Uterus (tissue), 4 donors: ENCODE measurements around the gene MFSD11. TPM values are rescaled to one million over a fixed set of nuclear protein-coding genes. Genes with fewer than 3 reads are reported as not detected.
A peak's percentile ranks its signal among the peaks of the same experiment; 100 is the strongest.

ENCODE experiments used
- DNase-seq, 2 donors: peaks; one replicate each; pipeline ENCODE4 v3.0.0-alpha.2; 2019 to 2020
- H3K27ac ChIP-seq, 2 donors: fragments of 200-600 bp; sonication (generic); 1 replicate in 1 of 2; 2 replicates in 1 of 2; pipeline ENCODE4 v1.5.1; 2016 to 2018
- H3K27me3 ChIP-seq, 2 donors: fragments of 200-600 bp; sonication (generic); one replicate each; pipeline ENCODE4 v1.5.1; 2018 to 2019; ENCODE audit warnings: control low read depth in 1 of 2
- H3K36me3 ChIP-seq, 2 donors: fragments of 200-600 bp; sonication (generic); one replicate each; pipeline ENCODE4 v1.5.1; 2019; ENCODE audit warnings: control low read depth in 1 of 2
- H3K4me1 ChIP-seq, 2 donors: fragments of 200-600 bp; sonication (generic); one replicate each; pipeline ENCODE4 v1.5.1; 2018 to 2019; ENCODE audit warnings: control low read depth in 1 of 2
- H3K4me3 ChIP-seq, 2 donors: fragments of 200-600 bp; sonication (generic); 1 replicate in 1 of 2; 2 replicates in 1 of 2; pipeline ENCODE4 v1.5.1; 2018 to 2019; ENCODE audit warnings: mild to moderate bottlenecking in 1 of 2
- H3K9me3 ChIP-seq, 2 donors: fragments of 200-600 bp; sonication (generic); one replicate each; pipeline ENCODE4 v1.5.1; 2019; ENCODE audit warnings: control low read depth in 1 of 2
- POLR2A ChIP-seq, 2 donors: fragments of 450-650 bp; IDR thresholded peaks; one replicate each; pipeline ENCODE4 v1.6.1; 2016; ENCODE audit warnings: antibody characterized with exemption in 2 of 2, mild to moderate bottlenecking in 1 of 2, moderate library complexity in 1 of 2
- intact Hi-C: fragments of 100-400 bp; cut with DNase I; formaldehyde crosslinking; loops from one replicate; pipeline ENCODE4 v1.15.1; 2023; ENCODE audit warnings: low total_unique reads
- total RNA-seq, 4 donors: library from RNA; depleted of rRNA in 3 of 4; stranded (reverse); fragments of >200 nt in 3 of 4; gene quantifications; one replicate each; pipeline versions ENCODE4 v1.1.0 to v1.2.4, GENCODE V29; 2014 to 2023
- TF ChIP-seq, protein P1 (sequence below), 4 experiments: fragments of 200-600 bp in 2 of 4; fragments of 450-650 bp in 2 of 4; sonication (generic) in 2 of 4; IDR thresholded peaks; one replicate each; pipeline ENCODE4 v1.5.1; 2016 to 2019; ENCODE audit warnings: antibody characterized with exemption in 4 of 4, mild to moderate bottlenecking in 2 of 4, moderate library complexity in 1 of 4
- donor health status: DM: yes; HTN: yes; CAD: no.

MFSD11 gene
- total RNA-seq, 4 donors from 2014 or later, result 32.0 to 69.2 (median 45.2) TPM

DNA sequence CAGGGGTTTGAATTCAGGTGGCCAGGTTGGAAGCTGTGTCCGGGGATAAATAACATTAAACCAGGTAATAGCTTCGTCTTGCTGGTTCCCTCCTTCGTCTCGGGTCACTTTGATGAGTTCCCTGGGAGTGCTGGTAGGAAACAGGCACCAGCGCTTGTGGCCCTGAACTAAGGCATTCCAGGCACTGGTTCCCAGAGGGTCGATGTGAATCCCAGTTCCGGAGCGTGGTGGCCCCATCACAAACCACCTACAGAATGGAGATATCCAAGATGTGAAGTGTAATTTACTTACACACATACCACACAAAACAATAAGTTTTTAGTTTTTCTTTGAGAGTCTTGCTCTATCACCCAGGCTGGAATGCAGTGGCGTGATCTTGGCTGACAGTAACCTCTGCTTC lies 14.1 kb upstream of the MFSD11 start:
- Histone ChIP-seq H3K27me3 (no peaks in the 10 kb centered on the region), H3K9me3 (no peaks in the 10 kb centered on the region), H3K27ac (no peak overlapping the region), H3K4me1 (peaks cover 8 to 19% of the 10 kb centered on the region in 2 donors), H3K36me3 (no peaks in the 10 kb centered on the region), H3K4me3 (no peak overlapping the region)
- no peak for DNase-seq
- TF ChIP-seq POLR2A (IDR thresholded peaks at IDR 0.05), result no peak
- TF ChIP-seq, protein P1, sequence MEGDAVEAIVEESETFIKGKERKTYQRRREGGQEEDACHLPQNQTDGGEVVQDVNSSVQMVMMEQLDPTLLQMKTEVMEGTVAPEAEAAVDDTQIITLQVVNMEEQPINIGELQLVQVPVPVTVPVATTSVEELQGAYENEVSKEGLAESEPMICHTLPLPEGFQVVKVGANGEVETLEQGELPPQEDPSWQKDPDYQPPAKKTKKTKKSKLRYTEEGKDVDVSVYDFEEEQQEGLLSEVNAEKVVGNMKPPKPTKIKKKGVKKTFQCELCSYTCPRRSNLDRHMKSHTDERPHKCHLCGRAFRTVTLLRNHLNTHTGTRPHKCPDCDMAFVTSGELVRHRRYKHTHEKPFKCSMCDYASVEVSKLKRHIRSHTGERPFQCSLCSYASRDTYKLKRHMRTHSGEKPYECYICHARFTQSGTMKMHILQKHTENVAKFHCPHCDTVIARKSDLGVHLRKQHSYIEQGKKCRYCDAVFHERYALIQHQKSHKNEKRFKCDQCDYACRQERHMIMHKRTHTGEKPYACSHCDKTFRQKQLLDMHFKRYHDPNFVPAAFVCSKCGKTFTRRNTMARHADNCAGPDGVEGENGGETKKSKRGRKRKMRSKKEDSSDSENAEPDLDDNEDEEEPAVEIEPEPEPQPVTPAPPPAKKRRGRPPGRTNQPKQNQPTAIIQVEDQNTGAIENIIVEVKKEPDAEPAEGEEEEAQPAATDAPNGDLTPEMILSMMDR (IDR thresholded peaks at IDR 0.05), result no peak
- intact Hi-C loops, result no loop called here

DNA sequence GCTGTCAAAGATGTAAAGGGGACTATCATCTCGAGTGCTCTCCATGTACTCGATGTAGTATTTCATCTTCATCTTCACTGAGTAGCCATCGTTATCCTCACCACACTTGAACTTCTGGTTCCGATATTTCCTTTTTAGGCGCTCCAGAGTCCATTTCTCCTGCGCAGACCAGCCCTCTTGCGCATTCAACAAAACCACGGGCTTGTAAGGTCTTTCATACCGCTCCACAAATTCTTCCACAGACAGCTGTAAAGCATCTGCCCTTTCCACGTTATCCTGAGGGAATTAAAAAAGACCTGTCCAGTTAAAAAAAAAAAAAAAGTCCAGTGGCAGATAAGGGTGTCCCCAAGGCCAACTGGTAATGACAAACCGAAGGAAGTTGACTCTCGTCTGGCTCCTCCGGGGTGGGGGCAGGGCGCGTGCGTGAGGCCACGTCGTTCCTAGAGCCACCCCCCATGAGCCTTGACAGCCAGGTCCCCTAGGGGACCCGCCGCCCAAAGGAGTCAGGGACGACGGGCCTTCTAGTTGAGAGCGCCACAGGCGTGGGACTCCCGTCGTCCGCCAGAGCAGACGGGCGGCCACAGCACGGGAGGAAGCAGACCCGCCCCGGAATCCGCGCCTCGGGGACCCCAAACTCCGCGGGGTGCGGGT lies 12.2 kb upstream of the MFSD11 start:
- peak; percentile 58 to 68 for DNase-seq
- Histone ChIP-seq H3K27ac (peak overlapping the region; percentile 98 to 99), H3K9me3 (no peaks in the 10 kb centered on the region), H3K36me3 (no peaks in the 10 kb centered on the region), H3K4me1 (peaks cover 8 to 19% of the 10 kb centered on the region in 2 donors), H3K4me3 (peak overlapping the region; percentile 91 to 98), H3K27me3 (no peaks in the 10 kb centered on the region)
- intact Hi-C loops, result no loop called here
- no peak for TF ChIP-seq POLR2A (IDR thresholded peaks at IDR 0.05)
- TF ChIP-seq, protein P1 (IDR thresholded peaks at IDR 0.05), result peak in 1 of 4 experiments; percentile 13

DNA sequence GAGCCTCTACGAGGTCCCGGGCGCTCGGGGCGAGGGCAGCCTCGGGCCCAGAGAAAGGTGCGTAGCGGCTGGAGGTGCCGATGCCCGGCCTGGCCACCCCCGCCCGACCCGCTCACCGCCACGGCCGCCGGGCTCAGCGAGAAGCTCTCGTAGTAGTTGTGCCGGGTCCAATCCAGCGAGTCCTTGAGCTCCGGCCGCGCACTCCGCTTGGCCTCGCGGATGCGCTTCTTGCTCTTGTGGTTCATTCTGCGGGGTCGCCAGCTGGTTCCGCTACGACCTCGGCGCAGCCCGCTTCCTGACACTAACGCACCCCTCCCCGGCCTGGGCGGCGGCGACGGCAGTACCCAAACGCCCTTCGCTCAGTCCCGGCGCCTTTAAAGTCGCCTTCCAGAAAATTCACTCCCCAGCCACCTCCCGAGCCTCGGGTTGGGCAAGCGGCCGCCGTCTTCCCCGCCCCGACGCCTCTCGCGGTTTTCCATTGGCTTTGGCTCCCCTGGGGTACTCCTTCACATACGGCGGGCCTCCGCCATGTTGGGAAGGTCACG lies 11.6 kb upstream of the MFSD11 start, which contains the start of gene JMJD6:
JMJD6 (minus strand) TSS at position 376 of the 545 bp plus-strand sequence; CDS start at position 245, 131 bp downstream.
- no peaks in the 10 kb centered on the region for H3K27me3 ChIP-seq
- H3K4me1 ChIP-seq, result peaks cover 8 to 19% of the 10 kb centered on the region in 2 donors
- H3K9me3 ChIP-seq, result no peaks in the 10 kb centered on the region
- TF ChIP-seq, protein P1 (IDR thresholded peaks at IDR 0.05), result no peak
- TF ChIP-seq POLR2A (IDR thresholded peaks at IDR 0.05), result peak; percentile 86 to 94
- peak within 1 kb of the TSS; percentile 98 to 99 for H3K27ac ChIP-seq
- intact Hi-C loops, result no loop called here
- no peaks in the 10 kb centered on the region for H3K36me3 ChIP-seq
- peak; percentile 97 for DNase-seq
- H3K4me3 ChIP-seq, result peak within 1 kb of the TSS; percentile 91 to 98

DNA sequence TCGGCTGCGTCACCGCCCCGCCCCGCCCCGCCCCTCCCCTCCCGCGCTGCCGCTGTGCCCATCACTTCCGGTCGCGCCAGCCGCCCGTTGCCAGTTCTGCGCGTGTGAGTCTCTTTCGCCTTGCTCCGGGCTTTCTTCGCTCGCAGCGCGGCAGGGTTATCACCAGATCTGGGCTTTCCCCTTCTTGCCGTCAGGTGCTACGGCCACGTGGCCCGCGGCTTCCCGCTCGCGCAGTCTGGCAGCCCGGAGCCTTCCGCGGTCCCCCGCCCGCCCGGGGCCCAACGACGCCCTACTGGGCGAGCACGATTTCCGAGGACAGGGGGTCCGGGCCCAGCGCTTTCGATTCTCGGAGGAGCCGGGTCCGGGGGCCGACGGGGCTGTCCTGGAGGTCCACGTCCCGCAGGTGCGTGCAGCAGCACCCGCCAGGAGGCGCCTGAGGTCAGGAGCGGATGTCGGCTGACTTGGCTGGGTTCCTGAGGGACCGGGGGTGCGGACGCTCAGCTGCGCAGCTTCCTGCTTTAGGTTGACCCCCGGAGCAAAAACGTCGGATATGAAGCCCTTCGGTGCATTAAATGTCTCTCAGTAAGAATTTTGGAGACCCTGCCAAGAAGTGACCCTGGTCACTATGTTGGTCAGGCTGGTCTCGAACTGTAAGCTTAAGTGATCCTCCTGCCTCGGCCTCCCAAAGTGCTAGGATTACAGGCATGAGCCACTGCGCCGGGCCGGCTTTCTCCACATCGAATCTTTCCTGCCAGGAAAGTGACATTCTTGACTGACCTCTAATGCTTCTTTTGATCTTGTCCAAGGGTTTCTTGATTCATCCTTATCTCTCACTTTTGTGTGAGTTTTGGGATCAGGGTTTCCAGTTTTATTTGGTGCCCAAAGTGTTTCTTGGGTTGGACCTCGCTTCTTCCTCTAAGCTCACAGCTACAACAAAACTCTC lies 10.9 kb upstream of the MFSD11 start, which contains the start of gene METTL23:
METTL23 (plus strand) TSS at position 64 of the 943 bp plus-strand sequence. CDS start 2,872 bp downstream, outside the sequence.
- Histone ChIP-seq H3K4me3 (peak within 1 kb of the TSS; percentile 91 to 98), H3K27me3 (no peaks in the 10 kb centered on the region), H3K4me1 (peaks cover 8 to 19% of the 10 kb centered on the region in 2 donors), H3K27ac (peak within 1 kb of the TSS; percentile 98 to 99), H3K36me3 (no peaks in the 10 kb centered on the region), H3K9me3 (no peaks in the 10 kb centered on the region)
- TF ChIP-seq POLR2A (IDR thresholded peaks at IDR 0.05), result peak in 1 of 2 donors; percentile 51
- TF ChIP-seq, protein P1 (IDR thresholded peaks at IDR 0.05), result peak; percentile 62 to 80 (median 74)
- DNase-seq, result peak; percentile 86 to 87
- intact Hi-C loops, result no loop called here
